Liver (tissue), 9 donors: Measurements from ENCODE around the gene PELI2. TPM values are rescaled to one million over a fixed set of nuclear protein-coding genes. Genes with fewer than 3 reads are reported as not detected.

ENCODE experiments used
- DNase-seq: peaks from one replicate; pipeline ENCODE4 v3.0.0-alpha.2; 2017; ENCODE audit warnings: low spot score
- H3K27ac ChIP-seq, 2 donors: one replicate each; pipeline ENCODE4 v1.7.0; 2013; ENCODE audit warnings: inconsistent platforms in 2 of 2, low read length in 2 of 2, control low read depth in 1 of 2, low read depth in 1 of 2, mild to moderate bottlenecking in 1 of 2
- H3K27me3 ChIP-seq, 4 donors: one replicate each; pipeline versions ENCODE4 v1.6.1 to v1.7.0; 2013; ENCODE audit warnings: low read length in 3 of 4, inconsistent platforms in 1 of 4, mild to moderate bottlenecking in 1 of 4, moderate library complexity in 1 of 4; ENCODE audit not compliant: control insufficient read depth in 4 of 4, insufficient read depth in 4 of 4
- H3K36me3 ChIP-seq, 4 donors: one replicate each; pipeline versions ENCODE4 v1.6.1 to v1.7.0; 2013; ENCODE audit warnings: low read length in 3 of 4, mild to moderate bottlenecking in 3 of 4, low read depth in 1 of 4, moderate library complexity in 1 of 4; ENCODE audit not compliant: control insufficient read depth in 4 of 4, insufficient read depth in 3 of 4
- H3K4me1 ChIP-seq, 4 donors: one replicate each; pipeline versions ENCODE4 v1.6.1 to v1.7.0; 2013; ENCODE audit warnings: low read length in 3 of 4, mild to moderate bottlenecking in 3 of 4, moderate library complexity in 1 of 4; ENCODE audit not compliant: control insufficient read depth in 4 of 4, insufficient read depth in 4 of 4
- H3K4me3 ChIP-seq, 3 donors: one replicate each; pipeline versions ENCODE4 v1.6.1 to v1.7.0; 2013; ENCODE audit warnings: low read length in 3 of 3, control low read depth in 1 of 3, low read depth in 1 of 3, mild to moderate bottlenecking in 1 of 3
- H3K9ac ChIP-seq, 2 donors: one replicate each; pipeline ENCODE4 v1.7.0; 2013; ENCODE audit warnings: low read length in 2 of 2, mild to moderate bottlenecking in 2 of 2, moderate library complexity in 2 of 2, control low read depth in 1 of 2, low read depth in 1 of 2
- H3K9me3 ChIP-seq, 4 donors: one replicate each; pipeline versions ENCODE4 v1.6.1 to v1.7.0; 2013; ENCODE audit warnings: low read length in 3 of 4; ENCODE audit not compliant: control insufficient read depth in 4 of 4
- EGR1 ChIP-seq, 2 donors: IDR thresholded peaks; 2 replicates each; pipeline ENCODE4 v1.6.1; 2016 to 2018; ENCODE audit warnings: antibody characterized with exemption in 2 of 2, low read depth in 2 of 2
- FOXA1 ChIP-seq: IDR thresholded peaks from 2 replicates; pipeline ENCODE4 v1.6.1; 2016; ENCODE audit warnings: antibody characterized with exemption
- FOXA2 ChIP-seq: IDR thresholded peaks from 2 replicates; pipeline ENCODE4 v1.6.1; 2016; ENCODE audit warnings: antibody characterized with exemption
- GABPA ChIP-seq, 2 donors: IDR thresholded peaks in 1 of 2; conservative IDR thresholded peaks in 1 of 2; 2 replicates each; pipeline ENCODE4 v1.6.1; 2016; ENCODE audit warnings: antibody characterized with exemption in 2 of 2, mild to moderate bottlenecking in 1 of 2, moderate library complexity in 1 of 2
- HNF4A ChIP-seq, 2 donors: conservative IDR thresholded peaks; 2 replicates each; pipeline ENCODE4 v1.6.1; 2016; ENCODE audit warnings: antibody characterized with exemption in 2 of 2, mild to moderate bottlenecking in 2 of 2
- HNF4G ChIP-seq: IDR thresholded peaks from 2 replicates; pipeline ENCODE4 v1.6.1; 2016; ENCODE audit warnings: antibody characterized with exemption
- JUND ChIP-seq, 2 donors: IDR thresholded peaks; 2 replicates each; pipeline ENCODE4 v1.6.1; 2016; ENCODE audit warnings: antibody characterized with exemption in 2 of 2
- NR2F2 ChIP-seq: IDR thresholded peaks from 2 replicates; pipeline ENCODE4 v1.6.1; 2016; ENCODE audit warnings: antibody characterized with exemption
- RAD21 ChIP-seq, 2 donors: IDR thresholded peaks; 2 replicates each; pipeline ENCODE4 v1.6.1; 2016; ENCODE audit warnings: antibody characterized with exemption in 2 of 2, mild to moderate bottlenecking in 2 of 2
- RXRA ChIP-seq, 2 donors: IDR thresholded peaks; 2 replicates each; pipeline ENCODE4 v1.6.1; 2017 to 2018; ENCODE audit warnings: antibody characterized with exemption in 2 of 2, mild to moderate bottlenecking in 1 of 2
- SP1 ChIP-seq: IDR thresholded peaks from 2 replicates; pipeline ENCODE4 v1.6.1; 2018; ENCODE audit warnings: antibody characterized with exemption, mild to moderate bottlenecking
- TAF1 ChIP-seq: conservative IDR thresholded peaks from 2 replicates; pipeline ENCODE4 v1.6.1; 2016; ENCODE audit warnings: antibody characterized with exemption, mild to moderate bottlenecking
- YY1 ChIP-seq: IDR thresholded peaks from 2 replicates; pipeline ENCODE4 v1.6.1; 2016; ENCODE audit warnings: antibody characterized with exemption, mild to moderate bottlenecking
- WGBS: extraction: QIAGEN DNeasy Blood & Tissue Kit; methylation state at CpG from one replicate; pipeline ENCODE4 v1.1.7; 2013; 5-methylcytosine and 5-hydroxymethylcytosine counted together
- polyA plus RNA-seq, 2 donors: library from polyadenylated mRNA; stranded (reverse) in 1 of 2; unstranded in 1 of 2; fragments of 200-250 nt in 1 of 2; fragments of >200 nt in 1 of 2; fragmentation: Nextera tagmentation in 1 of 2; extraction: Ambion mirVana in 1 of 2; gene quantifications; one replicate each; pipeline versions ENCODE4 v1.2.1 to v1.2.3, GENCODE V29; 2013 to 2015
- total RNA-seq, 2 donors: library from RNA; depleted of rRNA; stranded (reverse); fragments of >200 nt; gene quantifications; one replicate each; pipeline ENCODE4 v1.2.3, GENCODE V29; 2014
- TF ChIP-seq, protein P1 (sequence below): IDR thresholded peaks from 2 replicates; pipeline ENCODE4 v1.6.1; 2016; ENCODE audit warnings: antibody characterized with exemption, mild to moderate bottlenecking
- TF ChIP-seq, protein P2 (sequence below): IDR thresholded peaks from 2 replicates; pipeline ENCODE4 v1.6.1; 2016; ENCODE audit warnings: antibody characterized with exemption
- TF ChIP-seq, protein P3 (sequence below): IDR thresholded peaks from 2 replicates; pipeline ENCODE4 v1.6.1; 2016; ENCODE audit warnings: antibody characterized with exemption
- TF ChIP-seq, protein P4 (sequence below): IDR thresholded peaks from 2 replicates; pipeline ENCODE4 v1.6.1; 2016; ENCODE audit warnings: antibody characterized with exemption
- TF ChIP-seq, protein P5 (sequence below): fragments of 150-350 bp; IDR thresholded peaks from 2 replicates; pipeline ENCODE4 v1.5.1; 2017; ENCODE audit warnings: improper control_type of control experiment, low read depth, low read length; ENCODE audit not compliant: missing input control
- donor health status: healthy.
- donor health status: healthy.
- donor health status: healthy.
- donor health status: healthy.
- donor health status: healthy.

PELI2 gene
- total and polyA plus RNA-seq, 4 donors, result 0.68 to 2.9 (median 1.2) TPM

DNA sequence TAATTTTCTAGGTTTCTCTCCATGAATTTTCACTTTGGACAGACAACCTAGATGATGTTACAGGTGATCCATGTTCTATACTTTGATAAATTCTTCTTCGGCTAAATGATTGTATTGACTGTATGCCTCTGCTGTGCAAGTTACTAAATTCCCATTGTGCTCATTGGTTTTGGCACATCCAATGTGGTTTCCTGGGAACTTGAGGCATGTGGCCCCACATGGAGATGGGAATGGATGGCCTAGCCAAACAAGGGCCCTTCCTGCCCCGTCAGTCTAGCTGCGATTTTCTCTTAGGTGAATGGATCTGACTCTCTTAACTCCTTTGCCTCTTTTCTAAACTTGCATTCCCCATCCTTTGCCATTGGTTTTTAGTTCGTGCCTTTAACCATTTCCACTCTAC is 186.2 kb downstream of the PELI2 start:
- Histone ChIP-seq H3K36me3 (no peaks in the 10 kb centered on the region), H3K27me3 (no peaks in the 10 kb centered on the region), H3K4me3 (no peak overlapping the region), H3K27ac (no peak overlapping the region), H3K4me1 (no peaks in the 10 kb centered on the region), H3K9ac (no peak overlapping the region), H3K9me3 (no peaks in the 10 kb centered on the region)
- WGBS, result 77% methylated on average over 4 of the region's 4 CpGs
- TF ChIP-seq, protein P1, sequence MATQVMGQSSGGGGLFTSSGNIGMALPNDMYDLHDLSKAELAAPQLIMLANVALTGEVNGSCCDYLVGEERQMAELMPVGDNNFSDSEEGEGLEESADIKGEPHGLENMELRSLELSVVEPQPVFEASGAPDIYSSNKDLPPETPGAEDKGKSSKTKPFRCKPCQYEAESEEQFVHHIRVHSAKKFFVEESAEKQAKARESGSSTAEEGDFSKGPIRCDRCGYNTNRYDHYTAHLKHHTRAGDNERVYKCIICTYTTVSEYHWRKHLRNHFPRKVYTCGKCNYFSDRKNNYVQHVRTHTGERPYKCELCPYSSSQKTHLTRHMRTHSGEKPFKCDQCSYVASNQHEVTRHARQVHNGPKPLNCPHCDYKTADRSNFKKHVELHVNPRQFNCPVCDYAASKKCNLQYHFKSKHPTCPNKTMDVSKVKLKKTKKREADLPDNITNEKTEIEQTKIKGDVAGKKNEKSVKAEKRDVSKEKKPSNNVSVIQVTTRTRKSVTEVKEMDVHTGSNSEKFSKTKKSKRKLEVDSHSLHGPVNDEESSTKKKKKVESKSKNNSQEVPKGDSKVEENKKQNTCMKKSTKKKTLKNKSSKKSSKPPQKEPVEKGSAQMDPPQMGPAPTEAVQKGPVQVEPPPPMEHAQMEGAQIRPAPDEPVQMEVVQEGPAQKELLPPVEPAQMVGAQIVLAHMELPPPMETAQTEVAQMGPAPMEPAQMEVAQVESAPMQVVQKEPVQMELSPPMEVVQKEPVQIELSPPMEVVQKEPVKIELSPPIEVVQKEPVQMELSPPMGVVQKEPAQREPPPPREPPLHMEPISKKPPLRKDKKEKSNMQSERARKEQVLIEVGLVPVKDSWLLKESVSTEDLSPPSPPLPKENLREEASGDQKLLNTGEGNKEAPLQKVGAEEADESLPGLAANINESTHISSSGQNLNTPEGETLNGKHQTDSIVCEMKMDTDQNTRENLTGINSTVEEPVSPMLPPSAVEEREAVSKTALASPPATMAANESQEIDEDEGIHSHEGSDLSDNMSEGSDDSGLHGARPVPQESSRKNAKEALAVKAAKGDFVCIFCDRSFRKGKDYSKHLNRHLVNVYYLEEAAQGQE, result no peak
- TF ChIP-seq TAF1, result no peak
- no peak for TF ChIP-seq HNF4G
- TF ChIP-seq, protein P2, sequence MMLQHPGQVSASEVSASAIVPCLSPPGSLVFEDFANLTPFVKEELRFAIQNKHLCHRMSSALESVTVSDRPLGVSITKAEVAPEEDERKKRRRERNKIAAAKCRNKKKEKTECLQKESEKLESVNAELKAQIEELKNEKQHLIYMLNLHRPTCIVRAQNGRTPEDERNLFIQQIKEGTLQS, result no peak
- TF ChIP-seq, protein P3, sequence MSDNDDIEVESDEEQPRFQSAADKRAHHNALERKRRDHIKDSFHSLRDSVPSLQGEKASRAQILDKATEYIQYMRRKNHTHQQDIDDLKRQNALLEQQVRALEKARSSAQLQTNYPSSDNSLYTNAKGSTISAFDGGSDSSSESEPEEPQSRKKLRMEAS, result no peak
- no peak for TF ChIP-seq SP1
- TF ChIP-seq HNF4A (conservative IDR thresholded peaks at IDR 0.05), result no peak
- TF ChIP-seq GABPA (IDR thresholded peaks at IDR 0.05 in 1 of 2, conservative IDR thresholded peaks at IDR 0.05 in 1 of 2), result no peak
- no peak for TF ChIP-seq JUND (IDR thresholded peaks at IDR 0.05)
- TF ChIP-seq, protein P4, sequence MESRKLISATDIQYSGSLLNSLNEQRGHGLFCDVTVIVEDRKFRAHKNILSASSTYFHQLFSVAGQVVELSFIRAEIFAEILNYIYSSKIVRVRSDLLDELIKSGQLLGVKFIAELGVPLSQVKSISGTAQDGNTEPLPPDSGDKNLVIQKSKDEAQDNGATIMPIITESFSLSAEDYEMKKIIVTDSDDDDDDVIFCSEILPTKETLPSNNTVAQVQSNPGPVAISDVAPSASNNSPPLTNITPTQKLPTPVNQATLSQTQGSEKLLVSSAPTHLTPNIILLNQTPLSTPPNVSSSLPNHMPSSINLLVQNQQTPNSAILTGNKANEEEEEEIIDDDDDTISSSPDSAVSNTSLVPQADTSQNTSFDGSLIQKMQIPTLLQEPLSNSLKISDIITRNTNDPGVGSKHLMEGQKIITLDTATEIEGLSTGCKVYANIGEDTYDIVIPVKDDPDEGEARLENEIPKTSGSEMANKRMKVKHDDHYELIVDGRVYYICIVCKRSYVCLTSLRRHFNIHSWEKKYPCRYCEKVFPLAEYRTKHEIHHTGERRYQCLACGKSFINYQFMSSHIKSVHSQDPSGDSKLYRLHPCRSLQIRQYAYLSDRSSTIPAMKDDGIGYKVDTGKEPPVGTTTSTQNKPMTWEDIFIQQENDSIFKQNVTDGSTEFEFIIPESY, result no peak
- TF ChIP-seq RXRA (IDR thresholded peaks at IDR 0.05), result no peak
- TF ChIP-seq, protein P5, sequence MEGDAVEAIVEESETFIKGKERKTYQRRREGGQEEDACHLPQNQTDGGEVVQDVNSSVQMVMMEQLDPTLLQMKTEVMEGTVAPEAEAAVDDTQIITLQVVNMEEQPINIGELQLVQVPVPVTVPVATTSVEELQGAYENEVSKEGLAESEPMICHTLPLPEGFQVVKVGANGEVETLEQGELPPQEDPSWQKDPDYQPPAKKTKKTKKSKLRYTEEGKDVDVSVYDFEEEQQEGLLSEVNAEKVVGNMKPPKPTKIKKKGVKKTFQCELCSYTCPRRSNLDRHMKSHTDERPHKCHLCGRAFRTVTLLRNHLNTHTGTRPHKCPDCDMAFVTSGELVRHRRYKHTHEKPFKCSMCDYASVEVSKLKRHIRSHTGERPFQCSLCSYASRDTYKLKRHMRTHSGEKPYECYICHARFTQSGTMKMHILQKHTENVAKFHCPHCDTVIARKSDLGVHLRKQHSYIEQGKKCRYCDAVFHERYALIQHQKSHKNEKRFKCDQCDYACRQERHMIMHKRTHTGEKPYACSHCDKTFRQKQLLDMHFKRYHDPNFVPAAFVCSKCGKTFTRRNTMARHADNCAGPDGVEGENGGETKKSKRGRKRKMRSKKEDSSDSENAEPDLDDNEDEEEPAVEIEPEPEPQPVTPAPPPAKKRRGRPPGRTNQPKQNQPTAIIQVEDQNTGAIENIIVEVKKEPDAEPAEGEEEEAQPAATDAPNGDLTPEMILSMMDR, result no peak
- TF ChIP-seq YY1, result no peak
- no peak for TF ChIP-seq RAD21 (IDR thresholded peaks at IDR 0.05)
- no peak for TF ChIP-seq NR2F2
- no peak for TF ChIP-seq EGR1 (IDR thresholded peaks at IDR 0.05; ENCODE audit: low read depth in 2 of 2)
- TF ChIP-seq FOXA1, result no peak
- TF ChIP-seq FOXA2, result no peak
- no peak for DNase-seq
